RPMI7951 (cell line): Measurements from ENCODE around the gene FAM72B. TPM values are rescaled to one million over a fixed set of nuclear protein-coding genes. Genes with fewer than 3 reads are reported as not detected.
"Not testable (repeated sequence)": the region's sequence is repeated elsewhere in the genome, so short reads cannot be mapped to it uniquely, and the experiment has no call there.

Experiments used
- DNase-seq: peaks from one replicate; pipeline ENCODE4 v3.0.0-alpha.2; 2012; ENCODE audit warnings: low read depth
- total RNA-seq: library from RNA; depleted of rRNA; stranded (reverse); fragments of >200 nt; shearing (Covaris generic); gene quantifications from 2 replicates; pipeline ENCODE4 v1.2.3, GENCODE V29; 2014

Gene FAM72B
- total RNA-seq, 1 experiment from 2014 or later = 17.7 TPM

DNA sequence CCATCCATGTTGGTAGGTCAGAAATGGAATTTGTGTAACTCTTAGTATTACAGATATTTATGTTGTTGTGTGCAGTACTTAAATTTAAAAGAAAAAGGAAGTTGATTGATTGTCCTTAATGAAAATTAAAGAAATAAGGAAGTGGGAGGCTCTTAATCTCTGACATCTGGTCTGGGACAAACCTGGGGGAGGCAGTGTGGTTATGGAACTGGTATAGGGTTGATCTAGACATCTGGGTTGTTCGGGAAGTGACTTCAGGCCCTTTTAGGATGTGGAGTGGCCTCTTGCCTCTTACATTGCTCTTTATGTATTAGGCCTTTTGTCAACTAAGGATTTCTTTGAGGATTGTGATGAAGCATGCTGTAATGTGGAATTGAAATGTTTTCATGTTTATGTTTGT is 16.1 kb upstream of the FAM72B start:
- not testable (repeated sequence) for DNase-seq

DNA sequence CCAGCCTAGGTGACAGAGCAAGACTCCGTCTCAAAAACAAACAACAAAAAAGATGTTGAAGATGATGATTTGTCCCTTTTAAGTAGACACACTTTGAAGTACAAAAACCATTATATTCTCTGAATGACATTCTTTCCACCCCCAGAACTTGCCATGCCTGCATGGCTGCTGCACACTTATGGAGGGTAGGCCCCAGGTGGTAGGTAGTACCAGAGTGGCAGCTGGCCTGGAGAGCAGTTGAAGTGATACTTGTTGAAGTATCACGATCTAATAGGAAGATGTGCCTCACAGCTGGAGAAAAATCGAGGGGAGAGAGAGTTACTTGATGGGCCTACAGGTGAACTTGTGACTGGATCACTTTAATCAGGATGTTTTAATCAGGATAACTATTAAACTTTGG is 15.6 kb upstream of the FAM72B start:
- DNase-seq = not testable (repeated sequence)

DNA sequence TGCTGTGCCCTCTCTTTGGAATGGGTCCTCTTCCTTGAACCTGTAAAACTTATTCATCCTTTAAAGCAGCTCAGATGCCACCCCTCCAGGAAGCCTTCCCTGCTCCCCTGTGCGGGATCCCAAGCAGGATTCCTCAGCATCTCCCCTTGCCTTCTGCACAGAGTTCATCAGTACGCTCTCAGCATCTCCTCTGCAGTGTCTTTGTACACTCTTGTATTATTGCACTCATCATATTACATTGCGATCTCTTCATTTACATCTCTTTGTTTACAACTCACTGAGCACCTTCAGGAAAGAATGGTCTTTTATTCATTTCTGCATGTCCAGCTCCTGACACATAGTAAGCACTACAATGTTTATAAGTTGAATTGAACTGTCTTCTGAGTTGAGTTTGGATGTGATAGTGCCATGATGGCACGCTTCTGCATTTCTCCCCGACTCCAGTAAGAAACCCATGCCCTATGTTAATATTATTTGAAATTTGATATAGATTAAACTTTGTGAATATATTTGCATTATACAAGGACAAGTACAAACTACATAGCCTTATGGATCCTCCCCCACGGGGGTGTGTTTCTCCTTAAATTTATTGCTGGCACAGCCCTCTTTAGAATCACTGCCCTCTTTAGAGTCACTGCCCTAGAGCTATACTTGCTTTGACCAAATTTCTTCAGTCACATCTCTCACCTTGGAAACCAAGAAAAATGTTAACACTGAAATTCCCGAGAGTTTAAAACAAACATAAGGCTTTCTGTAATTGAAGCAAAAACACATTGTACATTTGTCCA is 13.1 kb upstream of the FAM72B start:
- DNase-seq = not testable (repeated sequence)

DNA sequence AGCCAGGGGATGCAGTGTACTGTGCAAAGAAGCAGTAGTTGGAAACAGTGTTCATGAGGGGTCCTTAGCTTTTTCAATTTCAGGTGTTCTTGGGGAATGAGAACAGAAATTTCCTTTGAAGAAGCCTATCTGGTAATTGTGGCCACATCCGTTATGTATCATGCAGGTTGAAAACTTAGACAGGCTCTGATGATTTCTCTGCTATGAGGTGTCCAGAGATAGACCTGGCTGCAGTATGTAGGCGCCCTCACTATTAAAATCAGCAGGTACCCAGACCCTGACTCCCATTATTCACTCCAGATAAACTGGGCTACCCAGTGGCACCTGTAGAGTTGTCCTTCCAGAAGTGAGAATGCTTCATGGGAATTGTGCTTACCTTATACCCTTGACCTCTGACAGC is 8.4 kb upstream of the FAM72B start:
- DNase-seq = not testable (repeated sequence)

DNA sequence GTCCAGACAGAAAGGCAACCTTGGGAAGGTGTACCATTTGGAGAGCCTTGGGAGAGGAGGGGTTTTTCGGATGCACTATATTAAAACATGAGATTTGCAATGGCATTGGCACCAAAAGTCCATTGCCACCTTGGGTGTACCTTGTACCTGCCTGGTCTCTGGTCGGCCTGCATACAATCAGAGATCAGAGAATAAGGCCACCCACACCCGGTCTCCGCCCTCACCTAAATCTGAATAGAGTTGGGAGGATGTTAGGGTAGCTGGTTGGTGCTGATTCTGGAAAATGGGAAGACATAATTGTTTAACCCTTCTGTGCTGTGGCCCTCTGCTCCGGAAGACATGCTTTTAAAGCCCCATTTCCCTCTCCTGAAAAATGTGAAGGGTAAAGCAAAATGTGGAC is 3.8 kb upstream of the FAM72B start:
- not testable (repeated sequence) for DNase-seq

DNA sequence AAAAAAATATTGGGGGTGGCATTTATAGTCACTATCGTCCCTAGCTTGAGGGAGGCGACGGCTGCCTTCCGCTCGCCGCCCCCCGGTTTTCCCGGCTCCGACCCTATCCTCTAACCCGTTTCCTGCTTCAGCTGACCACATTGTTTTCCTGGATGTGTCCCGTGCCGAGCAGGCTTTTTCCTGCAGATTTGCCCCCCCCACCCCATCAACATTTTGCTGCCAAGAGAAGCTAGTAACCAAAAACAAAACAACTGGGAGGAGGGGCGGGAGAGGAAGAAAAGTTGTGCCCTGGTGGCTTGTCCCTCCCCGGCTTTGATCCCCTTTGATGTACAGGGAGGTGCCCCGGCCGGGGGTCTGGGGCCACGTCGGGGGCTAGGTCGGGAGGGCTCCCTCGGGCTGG is 2.1 kb upstream of the FAM72B start:
- not testable (repeated sequence) for DNase-seq

DNA sequence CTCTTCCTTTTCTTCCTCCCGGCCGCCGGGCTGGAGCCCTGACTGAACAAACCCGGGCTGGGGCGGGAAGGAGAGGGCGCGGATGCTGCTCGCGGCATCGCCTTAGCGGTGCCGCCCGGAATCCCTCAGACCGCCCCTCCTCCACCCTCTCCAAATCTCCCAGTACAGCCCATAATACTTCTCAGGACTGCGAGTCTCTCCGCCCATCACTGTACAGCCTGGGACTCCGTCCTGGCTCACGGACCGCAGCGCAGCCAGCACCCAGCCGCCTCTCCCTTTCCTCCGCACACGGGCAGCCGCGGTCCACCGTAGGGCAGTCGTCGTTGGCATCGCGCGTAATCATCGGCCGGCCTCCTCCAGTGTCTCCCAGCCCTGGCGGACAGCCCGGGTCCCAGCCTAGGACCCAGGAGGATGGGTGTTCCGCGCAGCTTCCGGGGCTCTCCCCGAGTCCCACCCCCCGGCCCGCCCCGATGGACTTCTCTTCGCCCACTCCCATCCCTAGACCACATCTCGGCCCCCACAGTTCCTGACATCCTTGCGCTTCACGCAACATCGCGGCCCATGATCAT is 1.1 kb upstream of the FAM72B start:
- not testable (repeated sequence) for DNase-seq

DNA sequence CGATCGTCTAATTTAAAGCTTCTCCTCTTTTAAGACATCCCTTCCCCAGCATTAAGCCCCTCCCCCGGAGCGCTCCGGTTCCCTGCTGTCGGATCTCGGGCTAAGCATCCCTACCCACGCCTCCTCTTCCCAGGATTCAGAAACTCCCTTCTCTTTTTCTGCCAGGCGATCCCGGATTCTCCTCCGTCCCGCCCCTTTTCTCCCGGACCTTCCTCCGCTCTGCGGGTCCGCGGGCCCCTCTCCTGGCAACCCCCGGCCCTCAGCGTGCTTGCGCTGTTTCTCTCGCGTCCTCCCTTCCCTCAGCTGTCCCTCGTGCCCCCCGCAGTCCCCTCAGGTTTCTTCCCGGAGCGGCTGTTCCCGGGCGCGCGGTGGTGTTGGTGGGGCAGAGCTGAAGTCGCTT is 273 bp downstream of the FAM72B start:
- DNase-seq = peak; percentile 49

DNA sequence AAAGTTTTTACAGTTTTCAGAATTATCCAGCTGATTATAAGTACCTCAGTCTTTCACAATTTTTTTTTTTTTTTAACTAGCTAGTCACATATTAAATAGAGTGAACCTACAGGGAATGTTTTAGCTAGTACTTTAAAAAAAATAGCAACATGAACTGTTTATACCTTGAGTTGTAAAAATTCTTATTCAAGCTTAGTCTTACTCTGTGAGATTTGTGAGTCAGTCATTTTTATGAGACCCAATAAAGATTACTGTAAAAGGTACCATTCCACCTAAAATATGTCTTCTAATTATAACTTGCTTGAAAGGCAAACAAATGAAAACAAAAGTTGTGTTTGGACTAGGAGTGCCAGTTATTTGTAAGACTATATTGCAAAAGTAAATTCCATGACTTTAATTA is 5.9 kb downstream of the FAM72B start:
- not testable (repeated sequence) for DNase-seq

DNA sequence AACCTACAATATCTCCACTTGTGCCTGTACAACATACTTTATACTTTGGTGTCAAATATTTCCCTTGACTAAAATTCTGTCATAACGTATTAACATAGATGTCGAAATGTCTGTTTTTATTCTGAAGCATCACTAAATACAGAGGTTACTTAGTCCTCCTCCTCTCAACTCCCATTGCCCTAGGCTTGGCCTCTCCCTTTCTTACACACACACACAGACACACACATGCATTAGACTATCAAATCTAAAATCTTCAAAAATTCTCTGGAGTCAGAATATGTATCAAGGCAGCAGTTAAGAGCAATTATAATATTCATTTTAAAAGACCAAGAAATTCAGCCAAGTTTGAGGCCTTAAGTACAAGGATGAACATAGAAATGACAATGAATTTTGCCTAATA is 7.5 kb downstream of the FAM72B start:
- DNase-seq = not testable (repeated sequence)

DNA sequence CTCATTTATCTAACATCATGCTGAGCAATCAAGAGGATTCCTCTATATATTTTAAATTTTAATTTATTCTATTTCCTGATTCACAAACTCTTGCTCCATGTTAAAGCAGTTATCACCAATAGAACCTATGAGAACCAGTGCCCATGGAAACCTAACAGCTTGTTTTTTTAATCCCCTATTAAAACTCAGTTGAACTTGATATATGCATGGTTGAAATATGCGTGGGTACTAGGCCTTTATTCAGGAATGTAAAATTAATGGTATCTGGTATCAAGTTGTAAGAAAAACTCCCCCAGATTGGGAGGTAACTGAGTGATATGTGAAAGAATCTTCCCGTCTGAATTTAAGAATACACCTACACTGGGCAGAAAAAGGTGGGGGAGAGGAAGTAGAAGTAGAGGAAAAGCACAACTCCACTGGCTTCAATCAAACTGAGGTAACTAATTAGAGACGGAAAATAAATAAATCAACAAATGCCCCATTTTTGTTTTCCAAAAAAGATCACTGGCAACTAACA is 15.9 kb downstream of the FAM72B start:
- not testable (repeated sequence) for DNase-seq

DNA sequence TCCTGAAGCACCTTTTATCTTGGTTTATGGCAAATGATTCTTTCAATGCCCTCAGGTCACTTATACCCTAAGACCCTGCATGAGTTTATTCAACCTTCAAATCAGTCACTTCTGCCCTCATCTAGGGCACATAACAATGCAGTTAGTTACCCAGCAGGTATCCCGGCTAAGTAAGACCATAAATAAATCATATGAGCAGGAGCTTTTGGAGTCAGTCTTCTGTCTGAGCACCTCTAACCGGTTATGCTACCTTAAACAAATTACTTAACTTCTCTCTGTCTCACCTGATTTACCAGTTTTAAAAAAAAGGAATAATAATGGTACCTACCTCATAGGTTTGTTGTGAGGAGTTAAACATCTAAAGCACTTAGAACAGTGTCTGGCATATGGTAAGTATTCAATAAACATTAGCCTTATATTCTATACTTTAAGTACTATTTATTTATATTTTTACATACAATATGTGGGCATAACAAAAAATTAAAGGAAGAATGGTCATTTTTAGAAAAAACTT is 16.9 kb downstream of the FAM72B start:
- DNase-seq = not testable (repeated sequence)

DNA sequence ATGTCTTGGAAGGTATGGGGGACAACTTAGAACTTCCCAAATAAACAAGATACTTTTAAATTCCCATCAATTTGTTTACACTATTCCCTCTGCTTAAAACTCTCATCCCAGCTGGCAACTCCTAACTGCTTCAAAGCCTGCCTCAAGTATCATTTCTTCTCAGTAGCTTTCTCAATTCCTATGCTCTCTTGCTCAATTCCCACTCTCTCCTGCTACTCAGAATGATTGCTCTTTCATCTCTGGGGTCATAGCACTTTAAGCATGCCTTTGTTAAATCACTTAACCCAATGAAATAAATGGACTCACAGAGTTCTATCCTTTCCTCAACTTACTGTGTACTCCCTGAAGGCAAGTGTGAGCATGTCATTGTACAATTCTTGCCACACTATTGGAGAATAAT is 18.8 kb downstream of the FAM72B start:
- DNase-seq = peak; percentile 2

DNA sequence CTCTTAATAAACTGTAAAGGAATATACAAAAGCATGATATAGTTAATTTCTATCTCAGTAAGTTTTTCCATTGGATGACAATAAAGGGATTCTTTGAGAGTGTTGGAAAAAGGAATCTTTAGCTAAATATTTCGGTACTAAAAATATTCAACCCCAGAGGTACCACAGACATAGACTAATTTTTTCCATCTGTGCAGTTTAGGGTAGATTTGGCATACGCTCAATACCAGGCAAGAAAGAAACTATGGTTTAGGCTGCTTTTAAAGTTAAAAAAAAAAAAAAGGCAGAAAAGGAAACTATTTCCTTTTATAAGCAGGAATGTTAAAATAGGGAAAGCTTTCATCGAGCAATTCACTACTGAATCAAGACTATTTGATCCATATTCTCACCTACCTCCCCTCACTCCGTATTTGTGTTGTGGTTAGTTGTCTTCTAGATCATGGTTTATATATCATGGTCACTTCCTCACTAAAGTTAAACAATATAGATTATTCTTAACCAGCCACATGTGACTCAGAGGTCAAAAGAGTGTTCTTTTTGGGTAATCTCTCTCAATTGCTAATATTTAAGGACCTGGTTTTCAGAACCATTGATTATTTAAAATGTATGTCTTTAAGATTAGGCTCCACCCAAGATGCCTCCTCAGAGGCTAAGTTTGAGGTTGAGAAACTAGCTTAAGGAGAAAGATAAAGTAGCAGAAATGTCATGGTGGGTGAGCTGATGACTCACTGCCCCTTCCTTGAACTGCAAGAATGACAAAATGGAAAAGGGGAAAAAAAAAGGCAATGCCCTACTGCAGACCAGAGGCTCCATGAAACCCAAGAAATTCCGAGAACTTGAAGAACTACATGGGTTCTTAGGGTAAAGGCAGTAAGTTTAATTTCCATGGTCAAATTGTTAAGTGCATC is 20.0 kb downstream of the FAM72B start:
- peak; percentile 85 for DNase-seq

DNA sequence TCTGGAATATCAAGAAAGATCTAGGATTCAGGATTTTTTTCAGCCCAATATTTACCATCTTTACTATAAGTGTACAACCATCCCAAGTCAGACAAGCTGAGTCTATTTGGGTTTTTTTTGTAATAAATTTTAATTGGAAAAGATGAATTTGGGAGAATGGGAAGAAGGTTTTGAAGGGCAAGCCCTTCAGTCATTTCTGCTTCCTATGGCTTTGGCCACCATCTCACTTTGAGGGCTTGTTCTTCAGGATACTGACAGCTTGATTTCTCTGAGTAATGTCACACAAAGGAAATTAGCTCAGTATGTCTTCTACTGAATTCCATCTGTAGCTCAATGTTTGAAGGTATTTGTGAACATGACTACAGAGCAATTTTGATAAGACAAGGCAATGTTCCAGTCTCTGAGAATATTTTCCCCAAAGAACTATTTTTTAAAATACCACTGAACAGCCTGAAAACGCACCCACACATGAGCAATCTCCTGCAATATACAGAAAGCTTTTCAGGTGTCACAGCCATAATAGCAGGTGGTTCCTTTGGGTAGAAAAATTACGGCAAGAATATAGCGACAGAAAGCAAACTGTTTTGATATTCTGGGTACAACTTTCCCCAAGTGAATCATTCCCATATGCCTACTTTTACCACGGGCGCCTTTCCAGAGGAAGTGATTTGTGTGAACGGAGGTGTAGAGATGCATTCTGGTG is 22.8 kb downstream of the FAM72B start:
- not testable (repeated sequence) for DNase-seq

DNA sequence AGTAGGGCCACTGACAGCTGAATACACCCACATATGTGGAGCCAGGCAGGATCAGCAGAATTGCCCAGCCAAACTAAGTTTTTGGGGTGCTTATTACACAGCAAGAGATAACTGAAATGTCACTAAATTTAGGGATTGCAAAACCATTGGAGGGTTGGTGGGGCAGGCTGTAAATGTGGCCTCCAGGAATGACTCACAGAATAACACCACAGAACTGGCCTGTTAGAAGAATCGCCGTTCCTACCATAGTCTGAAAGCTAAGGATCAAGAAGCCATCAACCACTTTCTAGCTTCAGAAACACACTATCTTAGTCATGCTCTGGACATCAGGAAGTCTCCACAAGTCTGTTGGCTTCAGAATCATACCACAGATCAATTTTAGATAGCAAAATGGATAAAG is 24.0 kb downstream of the FAM72B start:
- peak; percentile 0 for DNase-seq

DNA sequence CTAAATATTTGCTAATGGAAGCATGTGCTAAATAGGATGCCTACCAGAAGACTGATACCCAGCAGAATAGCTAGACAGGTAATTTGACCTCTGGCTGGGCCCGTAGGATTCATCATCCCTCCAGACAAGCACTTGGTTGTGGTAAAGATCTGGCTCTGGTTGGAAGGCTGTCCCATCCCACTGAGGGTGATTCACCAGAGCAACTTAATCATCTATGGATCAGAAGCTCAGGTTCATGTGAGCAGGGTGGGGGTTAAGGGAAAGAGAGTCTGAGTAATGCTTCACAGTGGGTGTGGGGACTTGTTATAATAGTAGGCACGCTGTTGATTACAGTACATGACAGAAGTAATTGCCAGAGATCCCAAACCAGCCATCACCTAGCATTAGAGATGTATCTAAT is 26.5 kb downstream of the FAM72B start:
- not testable (repeated sequence) for DNase-seq

DNA sequence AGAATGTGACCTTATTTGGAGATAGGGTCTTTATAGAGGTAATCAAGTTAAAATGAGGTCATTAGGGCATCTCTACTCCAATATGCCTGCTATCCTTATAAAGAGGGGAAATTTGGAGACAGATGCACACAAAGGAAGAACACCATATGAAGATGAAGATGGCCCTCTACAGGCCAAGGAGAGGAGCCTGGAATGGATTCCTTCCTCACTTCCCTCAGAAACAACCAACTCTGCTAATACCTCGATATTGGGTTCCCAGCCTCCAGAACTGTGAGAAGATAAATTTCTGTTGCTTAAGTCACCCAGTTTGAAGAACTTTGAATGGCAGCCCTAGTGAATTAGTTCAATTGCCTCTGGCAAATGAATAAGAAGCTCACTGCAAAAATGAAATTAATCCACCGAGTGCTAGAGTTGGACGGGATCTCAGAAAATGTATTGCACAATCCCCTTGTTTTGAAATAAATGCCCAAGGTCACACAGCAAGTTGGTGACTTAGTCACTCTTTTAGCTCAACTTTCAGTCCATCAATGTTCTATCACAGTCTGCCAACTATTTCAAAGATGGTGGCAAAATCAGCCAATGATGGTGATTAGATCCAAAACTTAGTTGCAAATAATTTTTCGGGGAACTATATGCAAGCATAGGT is 27.1 kb downstream of the FAM72B start:
- DNase-seq = not testable (repeated sequence)

DNA sequence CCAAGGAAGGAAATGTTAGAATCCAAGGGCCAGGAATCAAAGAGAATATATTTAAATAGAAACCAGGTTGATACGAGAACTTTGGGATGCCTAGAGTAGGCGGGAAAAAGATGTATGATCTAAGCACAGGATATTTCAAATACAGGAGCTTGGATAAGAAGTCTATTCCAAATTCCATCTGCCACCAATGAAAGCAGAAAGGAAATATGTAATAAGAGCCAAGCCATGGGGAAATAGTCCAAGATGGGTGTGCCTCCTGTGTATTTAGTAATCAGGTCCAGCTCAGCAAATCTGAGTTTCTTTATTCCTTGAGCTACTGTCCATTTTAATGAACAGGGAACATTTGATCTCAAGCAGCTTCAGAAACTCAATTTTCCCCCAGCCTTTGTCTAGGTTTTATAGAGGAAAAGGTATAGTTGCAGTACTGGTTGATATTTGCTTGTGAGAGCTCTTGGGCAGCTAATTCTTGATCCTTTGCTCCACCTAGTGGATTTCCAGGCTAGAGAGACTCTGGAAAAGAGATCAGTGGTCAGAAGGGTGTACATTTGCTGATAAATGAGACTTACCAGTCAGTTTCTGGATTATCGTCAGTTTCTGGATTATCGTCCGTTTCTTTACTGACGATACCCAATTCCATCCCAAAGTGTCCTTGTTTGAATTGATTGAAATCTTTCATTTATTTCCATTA is 28.3 kb downstream of the FAM72B start:
- DNase-seq = peak; percentile 45

DNA sequence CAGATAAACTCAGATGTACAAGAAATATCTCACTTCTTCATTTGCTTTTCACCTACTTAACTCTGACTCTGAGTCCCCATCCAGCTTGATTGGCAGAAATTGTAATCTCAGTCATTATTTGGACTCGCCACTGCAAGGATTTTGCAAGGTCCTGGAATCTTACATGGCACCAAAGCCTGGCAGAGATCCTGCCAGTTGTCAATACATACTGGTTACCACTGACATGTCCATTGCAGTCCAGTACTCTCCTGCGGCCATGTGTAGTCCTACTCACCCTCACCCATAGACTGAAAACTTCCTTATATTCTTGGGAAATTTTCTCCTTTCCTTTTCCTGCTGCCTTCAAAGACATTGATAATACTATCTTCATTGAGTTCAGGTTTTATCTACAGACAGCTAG is 29.3 kb downstream of the FAM72B start:
- DNase-seq = not testable (repeated sequence)
